A549 treated with RU486 at 1 μM for 4 hours (cell line): Measurements from ENCODE around the gene POLDIP3. TPM values are rescaled to one million over a fixed set of nuclear protein-coding genes. Genes with fewer than 3 reads are reported as not detected.

ENCODE experiments used
- total RNA-seq: library from RNA; stranded (reverse); fragments of 200-300 nt; extraction: Qiagen RNA extraction; gene quantifications from 5 replicates; pipeline ENCODE4 v1.2.3, GENCODE V29; 2022; ENCODE audit warnings: low read depth

The POLDIP3 gene, protein sequence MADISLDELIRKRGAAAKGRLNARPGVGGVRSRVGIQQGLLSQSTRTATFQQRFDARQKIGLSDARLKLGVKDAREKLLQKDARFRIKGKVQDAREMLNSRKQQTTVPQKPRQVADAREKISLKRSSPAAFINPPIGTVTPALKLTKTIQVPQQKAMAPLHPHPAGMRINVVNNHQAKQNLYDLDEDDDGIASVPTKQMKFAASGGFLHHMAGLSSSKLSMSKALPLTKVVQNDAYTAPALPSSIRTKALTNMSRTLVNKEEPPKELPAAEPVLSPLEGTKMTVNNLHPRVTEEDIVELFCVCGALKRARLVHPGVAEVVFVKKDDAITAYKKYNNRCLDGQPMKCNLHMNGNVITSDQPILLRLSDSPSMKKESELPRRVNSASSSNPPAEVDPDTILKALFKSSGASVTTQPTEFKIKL
- total RNA-seq, result 36.5 to 40.1 TPM (median 39.2 TPM) in 5 replicates

DNA sequence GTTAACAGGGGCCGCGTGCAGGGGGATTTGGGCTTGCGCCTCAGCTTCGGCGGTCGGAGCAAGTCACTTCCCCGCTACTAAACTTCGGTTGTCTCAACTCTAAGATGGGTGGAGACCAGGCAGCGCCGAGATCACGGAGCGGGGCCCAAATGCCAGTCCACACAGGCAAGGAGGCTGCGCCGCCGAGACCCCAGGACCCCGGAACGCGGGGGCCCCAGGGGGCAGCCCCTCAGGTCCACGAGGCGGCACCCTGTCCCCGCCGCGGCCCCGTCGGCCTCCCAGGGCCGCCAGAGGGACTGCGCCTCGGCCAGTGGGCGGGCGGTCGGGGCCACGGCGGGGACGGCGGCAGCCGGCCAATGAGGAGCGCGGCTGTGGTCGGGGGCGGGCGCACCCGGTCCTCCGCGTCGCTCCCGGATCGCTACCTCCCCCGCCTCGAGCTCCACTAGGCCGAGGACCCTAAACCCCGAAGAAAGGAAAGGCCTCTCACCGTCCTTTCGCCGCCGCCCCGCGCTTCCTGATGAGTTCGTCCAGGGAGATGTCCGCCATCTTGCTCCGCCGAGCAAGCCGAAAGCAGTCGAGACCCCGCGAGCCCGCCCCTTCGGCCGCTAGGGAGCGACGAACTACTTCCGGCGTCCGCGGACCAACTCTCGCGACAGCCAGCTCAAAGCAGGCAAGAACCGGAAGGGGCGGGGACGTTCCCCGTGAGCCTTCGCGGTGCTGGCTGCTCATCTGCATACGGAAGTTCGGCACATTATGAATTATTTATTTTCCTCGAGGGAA lies at the start of gene POLDIP3:
TSS of gene POLDIP3 (minus strand) at position 572 of the 780 bp plus-strand sequence. CDS start at position 546, 26 bp downstream.

DNA sequence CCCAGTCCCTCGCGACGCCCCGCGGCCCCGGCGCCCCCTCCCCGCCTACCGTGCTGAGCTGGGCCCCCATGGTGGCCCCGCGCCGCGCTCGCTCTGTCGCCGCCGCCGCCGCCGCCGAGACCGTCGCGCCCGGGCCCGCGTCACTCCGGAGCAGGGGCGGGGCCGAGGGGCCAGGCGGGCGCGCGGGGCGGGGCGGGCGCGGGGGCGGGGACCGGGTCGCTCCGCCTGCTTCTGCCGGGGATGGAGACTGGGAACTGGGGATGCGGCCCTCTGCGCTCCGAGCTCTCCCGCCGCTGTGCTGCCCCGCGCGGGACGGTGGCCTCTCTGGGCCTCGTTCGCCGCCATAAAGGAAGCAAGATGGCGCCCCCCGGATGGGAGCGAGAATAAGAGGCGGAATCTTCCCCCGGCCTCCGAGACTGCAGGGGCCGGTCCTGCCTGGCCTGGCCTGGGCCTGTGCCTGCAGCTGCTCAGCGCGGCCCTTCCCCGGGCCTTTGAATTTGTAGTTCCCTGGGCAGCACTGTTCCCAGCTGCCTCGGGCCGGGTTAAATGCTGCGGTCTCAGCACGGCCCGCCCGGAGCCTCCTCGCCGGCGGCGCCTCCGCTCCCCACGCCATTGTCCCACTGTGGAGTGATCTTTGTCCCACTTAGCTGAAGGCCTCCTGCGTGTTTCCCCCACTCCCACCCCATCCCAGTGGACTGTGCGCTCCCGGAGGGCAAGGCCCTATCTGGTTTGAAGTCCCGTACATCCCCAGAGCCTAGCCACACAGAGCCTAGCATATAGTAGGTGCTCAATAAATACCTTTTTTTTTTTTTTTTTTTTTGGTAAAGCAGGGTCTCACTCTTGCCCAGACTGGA lies 34.8 kb upstream of the POLDIP3 start, which contains the start of gene CYB5R3:
TSS of gene CYB5R3 (minus strand) at position 147 of the 854 bp plus-strand sequence. CDS start at position 70, 77 bp downstream.

DNA sequence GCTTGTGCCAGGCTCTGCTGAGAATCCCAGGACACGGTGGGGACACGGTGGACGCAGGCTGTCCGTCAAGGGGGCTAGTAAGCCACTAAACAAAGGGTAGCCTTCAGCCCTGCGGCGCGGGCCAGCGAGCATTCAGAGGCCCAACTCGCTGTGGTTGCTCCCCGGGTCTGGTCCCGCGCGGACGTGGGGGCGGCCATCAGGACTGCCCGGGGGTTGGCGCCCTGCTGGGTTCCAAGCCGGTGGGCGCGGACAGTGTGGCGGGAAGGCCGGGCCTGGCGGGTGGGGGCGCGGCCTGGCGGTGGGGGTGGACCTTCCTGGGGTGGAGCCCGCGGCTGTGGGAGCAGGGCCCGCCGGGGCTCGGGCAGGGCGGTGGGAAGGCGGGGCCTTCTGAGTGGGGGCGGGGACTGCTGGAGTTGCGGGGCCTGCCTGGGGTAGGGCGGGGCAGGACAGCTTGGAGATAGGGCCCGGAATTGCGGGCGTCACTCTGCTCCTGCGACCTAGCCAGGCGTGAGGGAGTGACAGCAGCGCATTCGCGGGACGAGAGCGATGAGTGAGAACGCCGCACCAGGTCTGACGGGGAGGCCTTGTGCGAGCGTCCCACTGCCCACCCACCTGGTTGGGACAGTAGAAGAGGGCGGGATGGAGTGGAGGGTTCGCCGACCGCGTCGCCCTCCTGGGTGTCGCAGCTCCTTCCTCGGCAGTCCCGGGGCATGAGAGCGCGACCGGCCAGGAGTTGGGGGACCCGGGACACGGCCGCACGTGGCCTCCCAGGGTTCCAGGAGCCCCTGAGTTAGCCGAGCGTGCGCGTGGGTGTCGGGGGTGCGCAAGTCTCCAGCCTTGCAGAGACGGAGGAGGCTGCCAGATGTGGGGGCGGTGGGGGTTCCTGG lies 61.0 kb downstream of the POLDIP3 start, which contains the start of gene SERHL2:
TSS of gene SERHL2 (plus strand) at position 482 of the 887 bp plus-strand sequence. CDS start at position 547, 65 bp downstream.

Other genes starting within 250 kb of the POLDIP3 start
- not detected in 5 replicates for gene NFAM1, start 182.5 kb downstream of the POLDIP3 start, total RNA-seq
- 41.6 to 58.7 TPM (median 53.4 TPM) in 5 replicates for gene RRP7A, start 95.1 kb downstream of the POLDIP3 start, total RNA-seq
- gene SERHL2, start 60.9 kb downstream of the POLDIP3 start, total RNA-seq, result 0.23 to 0.27 TPM (median 0.26 TPM) in 3 of 5 replicates, not detected in the others
- not detected in 5 replicates for gene ATP5MGL, start 25.7 kb upstream of the POLDIP3 start, total RNA-seq
- 80.3 to 119 TPM (median 98.1 TPM) in 5 replicates for gene CYB5R3, start 34.5 kb upstream of the POLDIP3 start, total RNA-seq
- gene A4GALT, start 106.0 kb upstream of the POLDIP3 start, total RNA-seq, result 11.8 to 16.0 TPM (median 14.4 TPM) in 5 replicates
- gene ARFGAP3, start 242.4 kb upstream of the POLDIP3 start, total RNA-seq, result 12.0 to 19.2 TPM (median 18.1 TPM) in 5 replicates